GM19468 (cell line): ENCODE measurements around the gene HIP1.
"Not testable (repeated sequence)": the region's sequence is repeated elsewhere in the genome, so short reads cannot be mapped to it uniquely, and the experiment has no call there.

Experiments
- ATAC-seq: cut with Tn5 transposase; IDR thresholded peaks from one replicate; pipeline ENCODE4 v1.9.1; 2021; ENCODE audit warnings: mild to moderate bottlenecking, moderate library complexity, moderate number of reproducible peaks; ENCODE audit not compliant: unreplicated experiment; ENCODE audit errors: extremely low read depth

The HIP1 gene

GRCh38 chr7:75623390-75624133 lies 115.2 kb downstream of the HIP1 start:
- ATAC-seq, result no peak

- ATAC-seq, result no peak
Observed at GRCh38 chr7:75621124-75621523, 117.6 kb downstream of the HIP1 start.

GRCh38 chr7:75619636-75620035 lies 119.1 kb downstream of the HIP1 start:
- ATAC-seq, result no peak

GRCh38 chr7:75617634-75618234 lies 121.0 kb downstream of the HIP1 start:
- no peak for ATAC-seq

- ATAC-seq, result no peak
Observed at GRCh38 chr7:75616421-75617167, 122.1 kb downstream of the HIP1 start.

- no peak for ATAC-seq
Observed at GRCh38 chr7:75614401-75614800, 124.3 kb downstream of the HIP1 start.

GRCh38 chr7:75613351-75613750 lies 125.4 kb downstream of the HIP1 start:
- no peak for ATAC-seq

- no peak for ATAC-seq
Observed at GRCh38 chr7:75611557-75612178, 127.1 kb downstream of the HIP1 start.

- ATAC-seq, result not testable (repeated sequence)
Observed at GRCh38 chr7:75609416-75609815, 129.3 kb downstream of the HIP1 start.

GRCh38 chr7:75608451-75609122 lies 130.2 kb downstream of the HIP1 start:
- no peak for ATAC-seq

- no peak for ATAC-seq
Observed at GRCh38 chr7:75604408-75604807, 134.3 kb downstream of the HIP1 start.

GRCh38 chr7:75602831-75603230 lies 135.9 kb downstream of the HIP1 start:
- not testable (repeated sequence) for ATAC-seq

GRCh38 chr7:75601539-75601938 lies 137.2 kb downstream of the HIP1 start:
- no peak for ATAC-seq

GRCh38 chr7:75600748-75601147 lies 138.0 kb downstream of the HIP1 start:
- not testable (repeated sequence) for ATAC-seq

GRCh38 chr7:75599244-75599781 lies 139.4 kb downstream of the HIP1 start:
- ATAC-seq, result no peak

GRCh38 chr7:75596727-75597614 lies 141.8 kb downstream of the HIP1 start:
- ATAC-seq, result no peak

GRCh38 chr7:75595766-75596165 lies 143.0 kb downstream of the HIP1 start:
- ATAC-seq, result no peak

GRCh38 chr7:75593500-75594184 lies 145.1 kb downstream of the HIP1 start:
- not testable (repeated sequence) for ATAC-seq
